GM18507 (cell line): ENCODE results near the gene SYNC.

ENCODE experiments used
- DNase-seq: peaks from one replicate; pipeline ENCODE4 v3.0.0; 2011; ENCODE audit warnings: low read depth; ENCODE audit not compliant: insufficient read length; ENCODE audit errors: extremely low spot score
- FAIRE-seq: peaks from 2 replicates; lab custom pipeline; 2011; peaks lifted over from hg19 to GRCh38; lab: Jason Lieb, UNC

Gene SYNC

GRCh38 chr1:32702599-32703478, at the start of gene SYNC:
Gene SYNC (minus strand): TSS chr1:32702770. CDS start chr1:32702660, 110 bp downstream.
- FAIRE-seq = no peak
- DNase-seq = no peak

- no peak for FAIRE-seq
- DNase-seq = no peak
These were observed 47.2 kb upstream of the SYNC start for GRCh38 chr1:32749771-32750170.

DNA sequence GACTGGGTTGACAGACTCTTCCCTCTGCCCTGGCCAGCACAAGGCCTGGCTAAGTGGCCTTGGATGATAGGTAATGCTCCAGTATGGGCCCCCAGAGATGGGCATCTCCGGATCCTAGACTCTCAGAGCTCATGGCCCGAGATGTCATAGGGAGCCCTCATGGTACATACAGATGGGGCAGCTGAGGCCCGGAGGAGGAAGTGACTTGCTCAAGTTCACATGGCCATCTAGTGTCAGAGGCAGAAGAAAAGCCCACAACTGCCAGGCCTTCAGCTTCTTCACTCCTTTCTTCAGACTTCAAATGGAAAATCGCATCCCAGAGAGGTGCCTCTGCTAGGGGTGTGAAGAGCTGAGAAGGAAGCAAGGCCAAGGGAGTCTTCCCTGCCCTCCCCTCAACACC, 46.8 kb upstream of the SYNC start:
- DNase-seq = no peak
- FAIRE-seq = no peak

DNA sequence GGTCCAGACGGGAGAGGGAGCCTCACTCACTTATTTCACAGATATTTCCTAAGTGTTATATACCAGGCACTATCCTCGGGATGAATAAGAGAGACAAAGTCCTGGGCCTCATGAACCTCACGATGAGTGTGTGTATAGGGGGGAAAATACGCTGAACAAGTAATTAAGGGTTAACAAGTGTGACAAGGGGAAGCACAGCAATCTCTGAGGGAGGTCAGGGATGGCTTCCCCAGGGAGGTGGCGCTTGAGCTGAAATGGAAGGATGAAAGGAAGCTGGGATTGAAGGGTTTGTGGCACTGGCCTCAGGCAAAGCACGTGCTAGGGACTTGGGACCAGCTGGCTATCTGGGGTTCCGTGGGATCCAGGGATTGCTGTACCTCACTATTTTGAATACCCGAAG, 46.4 kb upstream of the SYNC start:
- DNase-seq (no peak), FAIRE-seq (no peak)

- DNase-seq = no peak
- no peak for FAIRE-seq
These were observed 45.8 kb upstream of the SYNC start for GRCh38 chr1:32748348-32748747.

DNA sequence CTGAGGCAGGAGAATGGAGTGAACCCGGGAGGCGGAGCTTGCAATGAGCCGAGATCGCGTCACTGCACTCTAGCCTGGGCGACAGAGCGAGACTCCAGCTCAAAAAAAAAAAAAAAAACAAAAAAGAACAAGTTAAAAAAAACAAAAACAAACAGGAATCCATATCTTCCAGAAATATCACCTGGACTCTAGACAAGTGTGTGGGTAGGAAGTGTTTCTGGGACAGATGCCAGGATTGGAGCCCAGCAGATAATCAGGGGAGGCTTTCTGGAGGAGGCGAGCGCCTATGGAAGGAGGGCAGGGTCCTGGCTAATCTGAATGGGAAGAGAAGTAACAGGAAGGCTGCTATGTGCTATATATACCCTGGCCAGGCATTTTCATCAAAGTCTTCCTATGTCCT, 43.6 kb upstream of the SYNC start:
- DNase-seq (no peak), FAIRE-seq (no peak)

- FAIRE-seq (no peak), DNase-seq (no peak)
These were observed 41.5 kb upstream of the SYNC start for GRCh38 chr1:32744071-32744425.

DNA sequence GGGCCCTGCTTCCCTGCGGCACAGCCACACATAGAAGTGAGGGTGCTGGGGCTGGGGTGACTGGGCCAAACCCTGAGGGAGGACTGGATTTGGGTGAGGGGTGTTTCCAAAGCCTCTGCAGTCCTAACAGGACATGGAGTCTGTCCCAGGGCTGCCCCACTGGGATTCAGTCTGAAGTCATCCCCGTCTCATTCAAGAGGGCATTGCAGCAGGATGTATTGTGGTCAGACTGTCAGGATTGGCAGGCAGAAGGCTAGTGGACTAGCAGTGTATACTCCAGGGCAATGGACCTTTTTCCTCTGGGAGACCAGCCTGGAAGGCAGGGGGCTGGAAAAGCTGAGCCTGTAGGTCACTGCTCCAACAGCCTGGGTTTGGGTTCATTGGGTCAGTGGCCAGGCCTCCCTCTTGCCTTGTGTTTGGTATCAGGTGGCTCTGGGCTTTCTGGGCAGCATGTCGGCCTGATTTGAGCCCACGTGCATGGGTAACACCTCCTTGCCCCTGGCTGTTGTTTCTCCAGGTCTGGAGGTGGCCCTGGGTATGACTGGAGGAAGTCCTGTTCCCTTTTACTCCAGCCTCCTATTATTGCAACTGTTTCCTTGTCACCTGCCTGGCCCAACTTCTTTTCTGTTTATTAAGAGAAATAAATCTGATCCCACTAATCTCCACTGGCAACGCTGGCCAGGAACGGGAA, 41.0 kb upstream of the SYNC start:
- no peak for FAIRE-seq
- no peak for DNase-seq

- FAIRE-seq (no peak), DNase-seq (no peak)
These were observed 40.4 kb upstream of the SYNC start for GRCh38 chr1:32742956-32743355.

GRCh38 chr1:32742199-32742947, 39.8 kb upstream of the SYNC start:
- DNase-seq (no peak), FAIRE-seq (no peak)

- DNase-seq = no peak
- no peak for FAIRE-seq
These were observed 39.0 kb upstream of the SYNC start for GRCh38 chr1:32741413-32742198.

DNA sequence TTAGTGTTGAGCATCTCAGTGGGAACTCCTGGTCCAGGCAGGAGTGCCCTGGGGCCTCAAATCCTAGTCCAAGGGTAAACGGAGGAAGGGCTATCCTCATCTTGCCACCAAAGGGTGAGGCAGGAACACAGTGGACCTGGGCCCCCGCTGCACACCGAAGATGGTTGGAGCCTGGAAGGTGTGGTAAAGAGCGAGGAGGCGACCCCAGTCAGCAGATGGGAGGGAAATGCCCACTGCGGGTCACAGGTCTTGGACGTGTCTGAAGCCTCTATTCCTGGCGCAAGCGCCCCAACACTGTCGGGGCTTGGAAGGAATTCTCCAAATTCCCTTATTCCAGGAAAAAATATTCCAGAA, 38.5 kb upstream of the SYNC start:
- no peak for FAIRE-seq
- no peak for DNase-seq

DNA sequence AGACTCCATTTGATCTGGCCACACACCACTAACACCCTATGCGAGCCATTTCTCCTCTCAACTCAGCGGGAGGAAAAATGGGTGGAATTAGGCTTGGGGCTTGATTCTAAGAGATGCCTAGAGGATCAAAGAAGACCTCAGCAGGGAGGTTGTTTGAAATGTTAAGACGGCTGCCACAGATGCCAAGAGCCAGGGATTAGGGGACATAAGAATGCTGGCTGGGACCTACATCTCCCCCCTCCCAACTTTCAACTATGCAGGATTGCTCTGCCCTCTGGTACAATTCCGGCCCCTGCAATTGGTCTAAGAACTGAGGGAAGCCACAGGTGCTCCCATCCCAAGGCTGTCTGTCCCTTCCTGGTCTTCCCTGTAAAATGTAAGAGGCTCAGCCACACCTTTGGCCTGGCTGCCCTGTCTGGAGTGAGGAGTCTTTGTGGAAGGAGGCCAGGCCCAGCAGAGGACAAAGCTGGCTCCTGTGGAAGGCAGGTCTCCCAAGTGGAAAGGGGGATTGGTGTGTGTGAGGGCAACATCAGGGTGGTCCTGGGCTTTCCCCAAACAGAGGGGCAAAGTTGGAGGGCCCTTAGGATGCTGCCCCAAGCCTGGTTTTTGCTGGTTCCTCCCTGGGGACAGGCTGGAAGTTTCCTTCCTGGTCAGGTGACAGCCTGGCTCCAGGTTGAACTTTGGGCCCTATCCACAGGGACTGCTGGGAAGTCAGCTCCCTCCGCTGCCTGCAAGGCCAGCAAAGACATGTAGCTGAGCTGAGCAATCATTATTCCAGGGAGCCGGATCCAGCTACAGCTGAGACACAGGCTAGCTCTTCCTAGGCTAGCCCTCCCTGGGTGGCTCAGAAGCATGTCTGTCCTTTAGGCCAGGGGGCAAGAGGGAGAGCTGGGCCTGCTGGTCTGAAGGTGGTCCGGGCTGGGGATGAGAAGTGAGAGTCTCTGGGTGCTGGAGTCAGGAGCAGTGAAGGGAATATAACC, 34.5 kb upstream of the SYNC start:
- FAIRE-seq (no peak), DNase-seq (no peak)

DNA sequence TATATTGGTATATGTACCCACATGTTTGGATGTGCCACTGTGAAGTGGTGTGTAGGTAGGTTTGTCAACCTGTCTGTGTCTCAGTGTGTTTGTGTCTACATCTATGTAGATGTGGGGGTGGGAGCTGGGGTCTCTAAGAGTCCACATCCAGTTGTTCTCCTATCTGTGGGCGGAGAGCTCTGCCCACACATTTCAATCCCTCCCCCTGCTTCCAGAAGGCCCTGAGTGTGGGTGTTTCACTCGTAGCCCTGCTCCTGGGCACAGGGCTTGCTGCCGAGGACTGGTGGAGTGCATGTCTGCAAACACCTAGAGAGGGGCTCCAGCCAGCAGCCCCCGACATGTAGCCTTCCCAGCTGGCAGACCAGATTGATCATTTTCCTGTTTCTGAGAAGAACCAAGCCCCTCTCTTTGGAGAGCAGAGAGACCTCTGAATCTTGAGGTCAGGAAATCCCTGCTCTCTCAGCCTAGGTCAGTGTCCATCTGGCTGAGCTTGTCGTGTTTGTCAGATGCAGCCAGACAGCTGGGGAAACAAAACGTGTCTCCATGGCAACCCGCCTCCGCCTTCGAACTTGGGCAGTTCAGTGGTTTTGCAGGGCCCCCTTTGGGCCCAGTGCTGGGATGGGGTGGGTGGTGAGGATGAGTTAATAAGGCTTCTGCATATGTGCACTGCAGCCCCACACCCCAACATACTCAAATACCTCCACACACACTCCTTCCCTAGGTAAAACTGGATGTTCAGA, 31.2 kb upstream of the SYNC start:
- no peak for FAIRE-seq

GRCh38 chr1:32729254-32730046, 26.9 kb upstream of the SYNC start:
- DNase-seq = no peak
- FAIRE-seq = no peak

More for the DNA sequence above, 31.2 kb upstream of the SYNC start:
- no peak for DNase-seq

GRCh38 chr1:32728413-32729077, 26.0 kb upstream of the SYNC start:
- DNase-seq (no peak), FAIRE-seq (no peak)

DNA sequence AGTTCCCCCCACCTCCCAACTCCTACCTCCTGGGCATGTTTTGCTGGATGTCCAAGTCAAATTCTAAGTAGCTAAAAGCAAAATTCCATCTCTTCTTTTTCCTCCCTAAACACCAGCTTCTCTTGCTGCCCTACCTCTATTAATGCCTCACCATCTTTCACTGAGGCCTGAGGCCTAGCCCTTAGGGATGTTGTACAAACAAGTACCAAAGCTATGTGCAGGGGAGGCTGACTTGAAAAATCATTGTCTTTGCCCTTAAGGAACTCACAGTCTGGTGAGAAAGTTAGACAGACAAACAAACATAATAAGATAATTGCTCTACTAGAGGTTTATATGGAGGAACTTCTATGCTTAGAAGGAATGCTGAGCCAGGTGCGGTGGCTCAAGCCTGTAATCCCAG, 25.3 kb upstream of the SYNC start:
- no peak for FAIRE-seq
- no peak for DNase-seq
